ENCODE measurements around the gene TRIM44.
"Not testable (repeated sequence)": the region's sequence is repeated elsewhere in the genome, so short reads cannot be mapped to it uniquely, and the experiment has no call there.

Gene TRIM44

DNA sequence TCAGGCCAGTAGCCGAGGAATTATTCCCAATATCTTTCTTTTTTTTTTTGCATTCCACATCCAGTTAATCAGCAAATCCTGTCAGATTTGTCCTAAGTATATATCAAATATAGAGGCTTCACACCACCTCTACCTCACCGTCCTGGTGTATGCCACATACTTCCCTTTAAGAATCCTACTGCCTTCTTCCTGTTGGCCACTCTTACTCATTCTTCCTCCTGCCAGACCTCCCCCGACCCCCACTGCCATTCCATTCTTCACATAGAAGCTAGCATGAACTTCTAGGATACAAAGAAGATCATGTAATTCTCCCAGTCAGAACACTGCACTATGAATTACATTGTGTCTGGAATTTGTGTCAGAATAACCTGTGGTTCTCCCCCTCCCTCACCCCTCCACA is 89.5 kb downstream of the TRIM44 start:
- in situ Hi-C loops (cut with HindIII; ENCODE audit: low sequenced_read_pairs): no loop called here

GRCh38 chr11:35753573-35753972 is 91.0 kb downstream of the TRIM44 start:
- in situ Hi-C loops (cut with HindIII; ENCODE audit: low sequenced_read_pairs); DNase-seq (ENCODE audit: low read depth, low spot score); H3K4me3 ChIP-seq (ENCODE audit: low read depth, low read length): not testable (repeated sequence)

More for the DNA sequence above, 89.5 kb downstream of the TRIM44 start:
- TF ChIP-seq CTCF (IDR thresholded peaks at IDR 0.05; ENCODE audit: low read depth, low read length): no peak
- DNase-seq (ENCODE audit: low read depth, low spot score): no peak
- no peak overlapping the region for H3K4me3 ChIP-seq (ENCODE audit: low read depth, low read length)

- H3K4me3 ChIP-seq (ENCODE audit: low read depth, low read length); DNase-seq (ENCODE audit: low read depth, low spot score); in situ Hi-C loops (cut with HindIII; ENCODE audit: low sequenced_read_pairs): not testable (repeated sequence)
These were observed 97.4 kb downstream of the TRIM44 start for GRCh38 chr11:35759951-35760350.

DNA sequence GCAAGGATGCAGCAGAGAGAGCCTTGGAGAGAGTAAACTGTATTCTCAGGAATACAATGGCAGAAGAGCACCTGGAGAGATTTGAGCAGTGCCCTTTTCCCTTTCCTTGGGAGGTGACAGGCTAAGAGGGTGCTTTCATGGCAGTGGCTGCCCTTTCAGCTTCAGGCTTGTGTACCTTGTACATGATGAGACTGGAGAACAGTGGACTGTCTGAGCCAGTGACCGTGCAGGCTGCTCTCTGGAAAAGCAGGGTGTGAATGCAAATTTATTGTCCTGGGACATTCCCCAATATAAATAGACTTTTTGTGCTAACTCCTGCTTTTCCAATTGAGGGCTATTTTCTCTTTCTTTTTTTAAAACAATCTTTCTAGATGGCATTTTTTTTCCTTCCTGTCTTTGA is 99.3 kb downstream of the TRIM44 start:
- in situ Hi-C loops (cut with HindIII; ENCODE audit: low sequenced_read_pairs): no loop called here
- H3K4me3 ChIP-seq (ENCODE audit: low read depth, low read length): no peak overlapping the region
- DNase-seq (ENCODE audit: low read depth, low spot score): no peak
- no peak for TF ChIP-seq CTCF (IDR thresholded peaks at IDR 0.05; ENCODE audit: low read depth, low read length)

DNA sequence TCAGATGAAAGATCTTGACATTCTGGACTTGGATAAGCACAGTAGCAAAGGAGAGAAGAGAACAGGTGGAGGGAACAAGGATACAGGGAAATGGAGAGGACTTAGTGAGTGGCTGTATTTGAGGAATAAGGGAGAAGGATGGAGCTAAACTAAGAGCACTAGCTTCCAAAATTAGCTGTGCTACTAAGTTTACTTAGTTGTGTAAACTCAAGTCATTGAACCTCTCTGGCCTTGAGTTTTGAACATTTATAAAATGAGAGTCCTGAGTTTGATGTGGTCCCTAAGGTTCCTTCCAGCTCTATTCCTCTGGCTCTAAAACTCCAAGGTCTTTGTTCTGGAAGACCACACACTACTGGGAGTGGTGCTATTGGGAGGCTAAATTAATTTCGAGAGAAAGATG is 100.7 kb downstream of the TRIM44 start:
- no peak for DNase-seq (ENCODE audit: low read depth, low spot score)
- no peak for TF ChIP-seq CTCF (IDR thresholded peaks at IDR 0.05; ENCODE audit: low read depth, low read length)
- in situ Hi-C loops (cut with HindIII; ENCODE audit: low sequenced_read_pairs): no loop called here
- H3K4me3 ChIP-seq (ENCODE audit: low read depth, low read length): no peak overlapping the region

GRCh38 chr11:35763765-35764164 is 101.2 kb downstream of the TRIM44 start:
- in situ Hi-C loops (cut with HindIII; ENCODE audit: low sequenced_read_pairs): no loop called here
- TF ChIP-seq CTCF (IDR thresholded peaks at IDR 0.05; ENCODE audit: low read depth, low read length): no peak
- DNase-seq (ENCODE audit: low read depth, low spot score): no peak
- H3K4me3 ChIP-seq (ENCODE audit: low read depth, low read length): no peak overlapping the region

GRCh38 chr11:35764417-35764816 is 101.8 kb downstream of the TRIM44 start:
- in situ Hi-C loops (cut with HindIII; ENCODE audit: low sequenced_read_pairs): no loop called here
- DNase-seq (ENCODE audit: low read depth, low spot score): no peak
- no peak overlapping the region for H3K4me3 ChIP-seq (ENCODE audit: low read depth, low read length)
- TF ChIP-seq CTCF (IDR thresholded peaks at IDR 0.05; ENCODE audit: low read depth, low read length): no peak

DNA sequence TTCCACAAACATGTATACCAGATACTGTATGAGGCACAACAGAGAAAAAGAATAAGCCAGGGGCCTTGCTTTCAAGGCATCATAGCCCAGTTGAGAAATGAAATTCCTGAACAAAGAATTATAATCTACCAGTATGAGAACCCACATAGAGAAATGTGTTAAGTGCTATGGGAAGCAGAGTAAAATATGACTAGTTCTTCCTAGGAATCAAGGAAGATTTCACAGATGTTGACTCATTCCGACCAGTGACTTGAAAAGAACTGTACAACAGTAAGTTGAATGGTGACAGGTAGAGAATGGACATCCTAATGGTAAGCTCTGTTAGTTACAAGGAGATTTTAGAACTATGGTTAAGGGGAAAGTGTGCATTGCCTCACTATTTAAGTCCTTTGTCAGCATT is 102.6 kb downstream of the TRIM44 start:
- DNase-seq (ENCODE audit: low read depth, low spot score): no peak
- in situ Hi-C loops (cut with HindIII; ENCODE audit: low sequenced_read_pairs): no loop called here

More for the DNA sequence above, 102.6 kb downstream of the TRIM44 start:
- H3K4me3 ChIP-seq (ENCODE audit: low read depth, low read length): no peak overlapping the region
- TF ChIP-seq CTCF (IDR thresholded peaks at IDR 0.05; ENCODE audit: low read depth, low read length): no peak
